ENCODE measurements around the gene GPR55.

Gene GPR55

DNA sequence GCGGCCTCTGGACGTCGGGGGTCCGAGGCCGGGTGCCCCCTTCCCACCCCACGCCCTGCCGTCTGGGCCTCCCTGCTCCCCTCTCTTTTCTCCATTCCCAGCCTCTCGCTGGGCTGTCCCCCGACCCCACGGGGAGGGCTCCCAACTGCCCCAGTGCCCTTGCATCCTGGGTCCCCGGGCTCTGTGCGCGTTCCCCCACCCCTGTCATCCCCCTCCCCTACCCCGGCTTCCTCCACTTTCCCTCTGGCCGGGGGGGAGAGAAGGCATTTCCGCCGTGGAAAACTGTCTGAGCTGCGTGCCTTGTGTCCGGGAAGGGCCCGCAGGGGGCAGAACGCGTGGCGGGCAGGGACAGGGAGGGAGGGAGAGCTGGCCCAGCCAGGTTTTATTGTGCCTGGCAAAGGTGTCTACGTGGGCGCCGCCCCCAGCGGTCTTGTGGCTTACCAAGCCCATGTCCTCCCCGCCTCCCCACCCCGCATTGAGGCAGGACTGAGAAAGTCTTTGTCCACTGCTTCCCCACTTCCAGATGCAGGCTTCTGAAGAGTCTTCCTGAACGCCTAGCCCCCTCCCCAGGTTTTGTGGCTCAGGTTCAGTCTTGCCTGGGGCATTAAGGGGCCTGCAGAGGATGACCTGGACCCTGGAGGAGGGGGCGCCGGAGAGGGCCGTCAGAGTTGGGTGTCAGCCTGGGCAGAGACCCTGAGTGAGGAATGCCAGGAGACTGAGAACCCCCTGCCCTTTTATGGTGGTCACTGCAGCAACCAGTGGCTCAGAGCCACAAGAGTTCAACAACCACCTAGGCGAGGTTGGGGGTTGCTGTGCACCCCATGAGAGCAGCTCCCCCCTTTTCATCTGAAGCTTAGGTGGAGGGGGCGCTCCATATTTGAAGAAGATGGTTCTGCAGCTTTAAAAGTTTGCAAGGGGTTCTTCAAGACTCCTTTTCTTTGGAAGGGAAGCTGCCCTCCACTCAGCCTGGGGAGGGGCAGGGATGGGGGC lies 59.0 kb downstream of the GPR55 start:
- DNase-seq = peak; percentile 58

DNA sequence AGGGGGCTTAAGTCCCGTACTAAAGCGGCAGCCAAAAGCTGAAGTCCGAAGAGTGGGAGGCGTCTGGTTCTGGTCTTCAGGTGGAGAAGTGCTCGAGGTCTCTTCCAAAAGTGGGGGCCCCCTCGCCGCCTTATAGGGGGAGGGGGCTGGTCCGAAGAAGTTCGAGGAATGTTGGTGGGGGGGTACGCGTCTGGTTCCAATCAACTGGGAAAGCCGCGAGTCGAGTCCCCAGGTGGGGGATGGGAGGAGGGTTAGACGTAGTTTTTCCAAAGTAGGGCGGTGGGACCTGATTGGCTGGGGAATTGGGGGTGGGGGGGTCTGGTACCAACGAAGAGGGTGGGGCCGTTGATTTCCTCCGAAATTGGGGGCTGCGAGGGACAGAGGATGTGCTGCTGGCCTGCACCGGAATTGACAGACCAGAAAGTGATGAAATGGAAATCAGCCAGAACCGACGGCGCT lies 59.7 kb downstream of the GPR55 start:
- peak; percentile 19 for DNase-seq

DNA sequence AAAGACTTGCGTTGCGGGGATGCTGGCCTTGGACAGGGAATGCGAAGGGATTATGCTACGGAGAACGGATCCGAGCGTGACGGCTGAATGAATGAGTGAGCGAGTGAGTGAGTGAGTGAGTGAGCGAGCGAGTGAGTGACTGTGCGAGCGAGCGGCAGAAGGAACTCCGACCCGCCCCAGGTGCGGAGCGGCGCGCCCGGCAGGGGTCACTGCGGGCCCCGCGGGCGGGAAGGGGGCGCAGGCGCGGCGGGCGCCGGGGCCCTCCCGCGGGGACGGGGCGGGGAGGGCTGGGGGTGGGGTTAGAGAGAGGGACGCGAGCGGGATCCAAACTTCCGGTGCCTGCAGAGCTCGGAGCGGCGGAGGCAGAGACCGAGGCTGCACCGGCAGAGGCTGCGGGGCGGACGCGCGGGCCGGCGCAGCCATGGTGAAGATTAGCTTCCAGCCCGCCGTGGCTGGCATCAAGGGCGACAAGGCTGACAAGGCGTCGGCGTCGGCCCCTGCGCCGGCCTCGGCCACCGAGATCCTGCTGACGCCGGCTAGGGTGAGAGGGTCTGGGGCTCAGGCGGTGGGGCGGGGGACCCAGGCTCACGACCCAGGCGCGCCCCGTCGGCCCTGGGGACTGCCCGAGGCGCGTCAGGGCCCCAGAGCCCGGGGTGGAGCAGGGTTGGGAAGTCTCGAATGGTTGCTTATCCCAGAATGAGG lies 60.3 kb downstream of the GPR55 start, which contains the start of gene ITM2C:
Gene ITM2C (plus strand): TSS at position 338 of the 702 bp plus-strand sequence. CDS start 84 bp downstream, at position 422.
- peak; percentile 76 for DNase-seq

DNA sequence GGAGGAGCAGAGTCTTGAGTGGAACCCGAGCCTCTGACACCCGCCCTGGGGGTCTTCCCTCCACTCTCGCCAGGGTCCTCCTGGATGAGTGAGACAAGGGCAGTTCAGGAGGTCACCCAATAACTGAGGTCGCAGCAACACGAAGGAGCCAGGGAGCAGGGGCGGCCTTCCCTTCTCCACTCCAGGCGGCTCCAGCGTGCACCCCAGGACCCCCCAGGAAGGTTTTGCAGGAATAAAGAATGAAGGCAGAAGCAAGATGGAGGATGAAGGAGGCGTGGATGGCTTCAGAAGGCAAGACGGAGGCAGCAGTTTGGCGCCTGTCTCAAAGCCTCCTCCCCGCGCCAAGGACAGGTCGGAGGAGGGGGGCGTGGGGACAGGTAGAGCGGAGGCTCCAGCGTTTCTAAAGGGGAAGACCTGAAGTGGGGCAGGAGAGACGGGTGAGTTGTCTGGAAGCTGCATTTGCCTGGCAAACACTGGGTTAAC lies 60.9 kb downstream of the GPR55 start:
- no peak for DNase-seq

DNA sequence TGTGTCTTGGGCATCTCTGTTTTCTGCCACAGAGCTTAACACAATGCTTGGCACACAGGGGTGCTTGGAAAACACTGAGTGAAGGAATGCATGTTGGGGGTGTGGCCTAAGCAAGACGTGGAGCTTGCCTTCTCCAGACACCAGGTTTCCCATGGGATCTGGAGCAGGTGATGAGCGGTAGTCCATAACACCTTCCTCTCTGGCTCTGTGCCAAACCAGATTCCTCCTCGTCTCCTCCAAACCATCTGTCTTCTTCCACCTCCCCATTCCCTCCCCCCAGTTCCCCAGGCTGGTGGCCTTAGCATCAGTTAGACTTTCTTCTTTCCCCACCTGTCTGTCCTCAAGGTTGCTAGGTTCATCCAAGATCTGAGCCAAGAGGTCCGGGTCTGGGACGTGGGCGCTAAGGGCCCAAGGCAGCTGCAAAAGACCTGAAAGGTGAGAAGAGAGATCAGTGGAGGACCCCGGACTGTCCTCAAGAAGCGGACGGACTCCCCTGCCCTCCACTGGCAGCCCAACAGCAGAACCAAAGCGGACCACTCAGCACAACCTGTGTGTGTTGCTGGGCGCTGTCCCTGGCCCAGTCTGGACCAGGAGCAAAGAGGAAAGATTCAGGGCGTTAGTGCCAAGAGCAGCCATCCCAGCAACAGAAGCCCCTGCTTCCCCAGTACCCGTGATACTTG lies 61.5 kb downstream of the GPR55 start:
- DNase-seq = no peak

DNA sequence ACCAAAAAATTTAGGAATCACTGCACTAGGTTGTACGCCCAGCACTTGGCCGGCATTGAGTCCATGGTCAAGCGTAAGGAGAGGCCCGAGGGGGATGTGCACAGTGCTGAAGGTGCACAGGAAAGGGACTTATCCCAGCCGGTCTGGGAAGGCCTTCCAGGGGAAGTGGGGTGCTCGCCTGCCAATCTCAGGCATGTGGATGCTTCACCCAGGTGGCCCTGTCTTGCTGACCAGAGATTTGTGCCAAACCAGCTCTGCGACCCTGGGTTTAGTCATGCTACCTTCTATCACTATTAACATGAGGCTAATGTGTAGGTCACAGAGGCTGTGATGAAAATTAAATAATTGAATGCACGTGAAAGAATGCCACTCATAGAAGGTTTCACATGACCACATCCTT lies 62.0 kb downstream of the GPR55 start:
- no peak for DNase-seq

DNA sequence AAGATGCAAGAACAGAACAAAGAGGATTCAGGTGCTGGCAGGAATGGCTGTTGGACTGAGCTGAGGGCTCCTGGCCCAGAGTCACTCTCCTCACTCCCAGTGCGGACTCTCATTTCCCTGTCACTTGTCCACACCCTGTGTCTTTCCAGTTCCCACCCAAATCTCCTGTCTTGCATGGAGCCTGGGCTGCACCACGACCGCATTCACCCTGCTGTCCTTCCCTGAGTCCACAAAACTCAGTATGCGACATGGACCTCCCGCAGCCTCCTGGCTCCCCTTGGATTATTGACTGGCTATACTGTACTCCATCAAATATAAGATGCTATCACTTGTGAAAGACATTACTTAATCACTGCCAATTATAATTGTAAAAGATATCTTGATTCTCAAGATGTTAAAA lies 62.8 kb downstream of the GPR55 start:
- no peak for DNase-seq

DNA sequence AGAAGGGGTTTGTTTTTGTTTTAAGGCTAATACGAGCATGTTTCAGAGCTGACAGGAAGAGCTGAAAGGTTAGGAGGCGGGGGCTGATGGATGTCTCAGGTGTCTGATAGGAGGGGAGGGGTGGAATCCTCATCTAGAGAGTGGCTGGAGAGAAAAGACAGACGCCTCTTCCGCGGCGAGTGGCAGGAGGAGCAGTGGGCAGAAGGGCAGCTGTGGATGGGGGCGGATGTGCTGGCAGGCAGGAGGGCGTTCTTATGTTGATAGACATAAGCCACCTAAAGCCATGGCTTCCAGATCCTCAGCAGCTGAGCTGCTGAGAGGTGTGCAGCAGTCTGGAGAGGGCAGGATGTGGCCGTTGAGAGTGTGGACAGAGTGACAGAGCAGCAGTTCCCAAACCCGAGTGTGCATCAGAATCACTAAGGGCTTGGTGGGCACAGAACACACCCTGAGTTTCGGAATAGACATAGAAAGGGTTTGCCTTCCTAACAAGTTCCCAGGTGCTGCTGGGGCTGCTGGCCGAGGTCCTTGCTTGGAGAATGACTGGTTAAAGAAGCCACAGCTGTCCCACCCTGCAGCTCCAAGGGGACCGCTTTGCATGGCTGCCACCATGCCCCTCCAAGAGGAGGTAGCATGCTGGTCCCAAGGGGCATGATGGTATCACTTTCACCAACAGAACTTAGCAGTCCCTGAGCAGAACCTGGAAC lies 63.3 kb downstream of the GPR55 start:
- DNase-seq = no peak

All from fibroblast of skin of back (primary cell).